ENCODE data around the gene DNAH2.

Gene DNAH2

DNA sequence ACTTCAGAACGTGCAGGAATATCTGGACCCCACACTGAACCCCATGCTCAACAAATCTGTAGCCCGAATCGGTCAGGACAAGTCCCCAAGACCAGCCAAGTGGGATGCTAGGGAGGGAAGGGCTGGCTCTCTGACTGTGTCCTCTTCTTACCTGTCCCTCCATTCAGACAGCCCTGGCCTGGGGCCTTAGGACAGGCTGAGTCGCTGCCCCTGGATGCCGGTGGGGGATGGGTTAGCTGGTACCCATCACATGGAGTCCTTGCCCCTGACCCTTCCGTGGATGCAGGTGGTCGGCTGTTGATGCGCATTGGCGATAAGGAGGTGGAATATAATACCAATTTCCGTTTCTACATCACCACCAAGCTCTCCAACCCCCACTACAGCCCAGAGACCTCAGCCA is 100.5 kb downstream of the DNAH2 start:
- H3K36me3 ChIP-seq (ENCODE audit: low read length), result no peaks in the 10 kb centered on the region
- no peak overlapping the region for H3K9ac ChIP-seq (ENCODE audit: low read length)
- H4K20me1 ChIP-seq (ENCODE audit: low read depth, low read length), result no peaks in the 10 kb centered on the region
- no peaks in the 10 kb centered on the region for H3K9me3 ChIP-seq (ENCODE audit: insufficient read depth, low read length)
- no peaks in the 10 kb centered on the region for H3K9me2 ChIP-seq (replicated peaks; ENCODE audit: insufficient read depth, low read length)
- H3K4me2 ChIP-seq (ENCODE audit: low read depth, low read length, poor library complexity, severe bottlenecking), result no peak overlapping the region
- H3K27ac ChIP-seq (ENCODE audit: low read depth, low read length), result no peak overlapping the region
- no peaks in the 10 kb centered on the region for H3K27me3 ChIP-seq (ENCODE audit: low read length)
- no peaks in the 10 kb centered on the region for H3K79me2 ChIP-seq (ENCODE audit: insufficient read depth, low read length)
- H3F3A ChIP-seq (ENCODE audit: insufficient read depth), result no peaks in the 10 kb centered on the region
- TF ChIP-seq, protein P1, sequence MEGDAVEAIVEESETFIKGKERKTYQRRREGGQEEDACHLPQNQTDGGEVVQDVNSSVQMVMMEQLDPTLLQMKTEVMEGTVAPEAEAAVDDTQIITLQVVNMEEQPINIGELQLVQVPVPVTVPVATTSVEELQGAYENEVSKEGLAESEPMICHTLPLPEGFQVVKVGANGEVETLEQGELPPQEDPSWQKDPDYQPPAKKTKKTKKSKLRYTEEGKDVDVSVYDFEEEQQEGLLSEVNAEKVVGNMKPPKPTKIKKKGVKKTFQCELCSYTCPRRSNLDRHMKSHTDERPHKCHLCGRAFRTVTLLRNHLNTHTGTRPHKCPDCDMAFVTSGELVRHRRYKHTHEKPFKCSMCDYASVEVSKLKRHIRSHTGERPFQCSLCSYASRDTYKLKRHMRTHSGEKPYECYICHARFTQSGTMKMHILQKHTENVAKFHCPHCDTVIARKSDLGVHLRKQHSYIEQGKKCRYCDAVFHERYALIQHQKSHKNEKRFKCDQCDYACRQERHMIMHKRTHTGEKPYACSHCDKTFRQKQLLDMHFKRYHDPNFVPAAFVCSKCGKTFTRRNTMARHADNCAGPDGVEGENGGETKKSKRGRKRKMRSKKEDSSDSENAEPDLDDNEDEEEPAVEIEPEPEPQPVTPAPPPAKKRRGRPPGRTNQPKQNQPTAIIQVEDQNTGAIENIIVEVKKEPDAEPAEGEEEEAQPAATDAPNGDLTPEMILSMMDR (IDR thresholded peaks at IDR 0.05; ENCODE audit: insufficient read depth, low read length, poor library complexity, severe bottlenecking), result no peak
- TF ChIP-seq EZH2phosphoT487 (conservative IDR thresholded peaks at IDR 0.05; ENCODE audit: low read length), result no peak
- H2AFZ ChIP-seq (ENCODE audit: low read depth, low read length, severe bottlenecking), result no peak overlapping the region
- H3K4me3 ChIP-seq (ENCODE audit: insufficient read depth, low read length, poor library complexity, severe bottlenecking), result no peak overlapping the region

DNA sequence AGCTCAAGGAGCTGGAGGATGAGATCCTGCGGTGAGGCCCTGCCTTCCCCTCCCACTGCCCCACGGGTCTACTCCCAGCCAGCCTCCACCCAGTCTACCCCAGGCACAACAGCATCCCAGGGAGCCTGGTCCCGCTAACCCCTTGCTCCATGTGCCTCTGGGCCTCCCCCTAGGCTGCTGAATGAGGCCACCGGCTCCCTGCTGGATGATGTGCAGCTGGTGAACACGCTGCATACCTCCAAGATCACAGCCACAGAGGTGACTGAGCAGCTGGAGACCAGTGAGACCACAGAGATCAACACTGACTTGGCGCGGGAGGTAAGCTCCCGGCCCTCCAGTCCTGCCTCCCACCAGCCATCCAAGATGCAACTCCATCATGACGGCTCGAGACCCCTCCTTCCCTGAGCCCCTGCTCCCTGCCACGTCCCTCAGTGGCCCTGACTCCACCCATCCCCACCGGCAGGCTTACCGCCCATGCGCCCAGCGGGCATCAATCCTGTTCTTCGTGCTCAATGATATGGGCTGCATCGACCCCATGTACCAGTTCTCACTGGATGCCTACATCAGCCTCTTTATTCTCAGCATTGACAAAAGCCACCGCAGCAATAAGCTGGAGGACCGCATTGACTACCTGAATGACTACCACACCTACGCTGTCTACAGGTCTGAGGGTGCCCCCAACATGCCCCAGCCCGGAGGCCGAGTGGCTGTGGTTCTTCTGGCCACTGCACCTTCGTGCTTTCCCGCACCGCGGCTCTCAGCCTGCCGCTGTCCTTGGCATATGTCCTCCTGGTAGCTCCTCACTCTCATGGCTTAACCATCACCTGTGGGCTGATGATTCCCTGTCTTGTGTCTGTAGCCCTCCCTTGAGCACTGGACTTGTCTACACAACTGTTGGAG is 101.5 kb downstream of the DNAH2 start:
- H4K20me1 ChIP-seq (ENCODE audit: low read depth, low read length), result no peaks in the 10 kb centered on the region
- no peak overlapping the region for H2AFZ ChIP-seq (ENCODE audit: low read depth, low read length, severe bottlenecking)
- no peaks in the 10 kb centered on the region for H3K27me3 ChIP-seq (ENCODE audit: low read length)
- H3K4me2 ChIP-seq (ENCODE audit: low read depth, low read length, poor library complexity, severe bottlenecking), result no peak overlapping the region
- H3K9me2 ChIP-seq (replicated peaks; ENCODE audit: insufficient read depth, low read length), result no peaks in the 10 kb centered on the region
- H3F3A ChIP-seq (ENCODE audit: insufficient read depth), result no peaks in the 10 kb centered on the region
- H3K79me2 ChIP-seq (ENCODE audit: insufficient read depth, low read length), result no peaks in the 10 kb centered on the region
- TF ChIP-seq, protein P1 (IDR thresholded peaks at IDR 0.05; ENCODE audit: insufficient read depth, low read length, poor library complexity, severe bottlenecking), result no peak
- TF ChIP-seq EZH2phosphoT487 (conservative IDR thresholded peaks at IDR 0.05; ENCODE audit: low read length), result no peak
- H3K27ac ChIP-seq (ENCODE audit: low read depth, low read length), result no peak overlapping the region
- no peak overlapping the region for H3K9ac ChIP-seq (ENCODE audit: low read length)
- H3K9me3 ChIP-seq (ENCODE audit: insufficient read depth, low read length), result no peaks in the 10 kb centered on the region
- no peak overlapping the region for H3K4me3 ChIP-seq (ENCODE audit: insufficient read depth, low read length, poor library complexity, severe bottlenecking)
- no peaks in the 10 kb centered on the region for H3K36me3 ChIP-seq (ENCODE audit: low read length)

DNA sequence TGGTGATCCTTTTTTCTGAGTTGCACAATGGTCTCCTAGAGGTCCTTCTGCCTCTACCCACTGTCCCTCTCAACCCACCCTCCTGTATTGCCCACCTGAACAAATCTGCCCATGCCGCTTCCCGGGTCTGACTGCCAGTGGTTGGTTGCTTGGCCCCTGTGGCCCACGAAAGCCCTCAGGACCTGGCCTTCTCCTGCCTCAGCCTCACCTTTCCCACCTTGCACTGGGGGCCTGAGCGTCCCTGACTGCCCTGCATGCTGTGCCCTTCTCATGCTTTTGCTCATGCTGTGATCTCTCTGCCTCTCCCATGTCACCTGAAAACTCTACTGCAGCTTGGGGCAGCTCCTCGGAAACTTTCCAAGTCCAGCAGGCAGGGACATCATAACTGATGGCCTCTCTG is 102.7 kb downstream of the DNAH2 start:
- Histone ChIP-seq H3K9me2 (replicated peaks; ENCODE audit: insufficient read depth, low read length) (no peaks in the 10 kb centered on the region), H3F3A (ENCODE audit: insufficient read depth) (no peaks in the 10 kb centered on the region), H2AFZ (ENCODE audit: low read depth, low read length, severe bottlenecking) (no peak overlapping the region), H4K20me1 (ENCODE audit: low read depth, low read length) (no peaks in the 10 kb centered on the region), H3K36me3 (ENCODE audit: low read length) (no peaks in the 10 kb centered on the region), H3K9ac (ENCODE audit: low read length) (no peak overlapping the region), H3K27ac (ENCODE audit: low read depth, low read length) (no peak overlapping the region), H3K27me3 (ENCODE audit: low read length) (no peaks in the 10 kb centered on the region), H3K9me3 (ENCODE audit: insufficient read depth, low read length) (no peaks in the 10 kb centered on the region), H3K4me3 (ENCODE audit: insufficient read depth, low read length, poor library complexity, severe bottlenecking) (no peak overlapping the region), H3K4me2 (ENCODE audit: low read depth, low read length, poor library complexity, severe bottlenecking) (no peak overlapping the region), H3K79me2 (ENCODE audit: insufficient read depth, low read length) (no peaks in the 10 kb centered on the region)
- TF ChIP-seq, protein P1 (IDR thresholded peaks at IDR 0.05; ENCODE audit: insufficient read depth, low read length, poor library complexity, severe bottlenecking), result no peak
- no peak for TF ChIP-seq EZH2phosphoT487 (conservative IDR thresholded peaks at IDR 0.05; ENCODE audit: low read length)

Data from SU-DHL-6 (cell line).